ENCODE measurements around the gene IPO13. TPM values are rescaled to one million over a fixed set of nuclear protein-coding genes. Genes with fewer than 3 reads are reported as not detected.
A peak's percentile ranks its signal among the peaks of the same experiment; 100 is the strongest.

IPO13 gene
- total and polyA plus RNA-seq, 2 donors from 2014 or later: 33.8 to 56.1 TPM

GRCh38 chr1:43938892-43939587 lies 7.7 kb upstream of the IPO13 start:
- intact Hi-C loops (cut with DNase I): no loop called here
- Histone ChIP-seq H3K27me3 (ENCODE audit: control insufficient read depth, insufficient read depth, low read length) (no peaks in the 10 kb centered on the region), H3K27ac (ENCODE audit: low read depth in 2 of 2, low read length in 2 of 2) (no peak overlapping the region), H3K4me1 (ENCODE audit: control insufficient read depth in 2 of 3, insufficient read depth in 2 of 3, low read depth in 1 of 3, low read length in 3 of 3) (peaks cover 0 to 29% (median 21%) of the 10 kb centered on the region in 3 donors), H3K36me3 (ENCODE audit: control insufficient read depth in 2 of 3, insufficient read depth in 3 of 3, low read length in 3 of 3) (no peaks in the 10 kb centered on the region), H3K9me3 (ENCODE audit: control insufficient read depth in 2 of 3, insufficient read depth in 1 of 3, low read length in 3 of 3) (no peaks in the 10 kb centered on the region), H3K9ac (ENCODE audit: low read length in 3 of 3) (no peak overlapping the region), H3K4me3 (ENCODE audit: low read length in 3 of 3) (no peak overlapping the region)
- TF ChIP-seq, protein P1, sequence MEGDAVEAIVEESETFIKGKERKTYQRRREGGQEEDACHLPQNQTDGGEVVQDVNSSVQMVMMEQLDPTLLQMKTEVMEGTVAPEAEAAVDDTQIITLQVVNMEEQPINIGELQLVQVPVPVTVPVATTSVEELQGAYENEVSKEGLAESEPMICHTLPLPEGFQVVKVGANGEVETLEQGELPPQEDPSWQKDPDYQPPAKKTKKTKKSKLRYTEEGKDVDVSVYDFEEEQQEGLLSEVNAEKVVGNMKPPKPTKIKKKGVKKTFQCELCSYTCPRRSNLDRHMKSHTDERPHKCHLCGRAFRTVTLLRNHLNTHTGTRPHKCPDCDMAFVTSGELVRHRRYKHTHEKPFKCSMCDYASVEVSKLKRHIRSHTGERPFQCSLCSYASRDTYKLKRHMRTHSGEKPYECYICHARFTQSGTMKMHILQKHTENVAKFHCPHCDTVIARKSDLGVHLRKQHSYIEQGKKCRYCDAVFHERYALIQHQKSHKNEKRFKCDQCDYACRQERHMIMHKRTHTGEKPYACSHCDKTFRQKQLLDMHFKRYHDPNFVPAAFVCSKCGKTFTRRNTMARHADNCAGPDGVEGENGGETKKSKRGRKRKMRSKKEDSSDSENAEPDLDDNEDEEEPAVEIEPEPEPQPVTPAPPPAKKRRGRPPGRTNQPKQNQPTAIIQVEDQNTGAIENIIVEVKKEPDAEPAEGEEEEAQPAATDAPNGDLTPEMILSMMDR (IDR thresholded peaks at IDR 0.05; ENCODE audit: borderline replicate concordance, extremely low read depth, insufficient read depth): no peak
- FAIRE-seq (no peak), DNase-seq (no peak)

DNA sequence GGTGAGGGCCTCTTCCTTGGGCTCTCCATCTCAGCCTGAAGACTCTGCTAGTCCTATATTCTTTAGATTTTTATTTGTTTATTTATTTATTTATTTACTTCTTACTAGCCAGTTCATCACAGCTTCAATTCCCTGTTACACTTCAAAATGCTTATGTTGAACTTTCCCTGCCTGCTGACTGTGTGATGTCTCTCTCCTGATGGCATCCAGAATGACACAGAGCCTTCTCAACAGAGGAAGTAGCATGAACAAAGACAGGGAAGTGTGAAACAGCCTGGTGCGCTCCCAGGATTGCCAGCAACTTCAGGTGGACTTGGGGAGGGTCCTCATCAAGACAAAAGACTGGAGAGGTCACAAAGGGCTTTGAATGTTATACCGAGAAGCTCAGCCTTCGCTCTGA lies 4.3 kb upstream of the IPO13 start:
- FAIRE-seq (no peak), DNase-seq (no peak)
- TF ChIP-seq, protein P1 (IDR thresholded peaks at IDR 0.05; ENCODE audit: borderline replicate concordance, extremely low read depth, insufficient read depth): no peak
- H3K9ac ChIP-seq (ENCODE audit: low read length in 3 of 3): no peak overlapping the region
- no peaks in the 10 kb centered on the region for H3K36me3 ChIP-seq (ENCODE audit: control insufficient read depth in 2 of 3, insufficient read depth in 3 of 3, low read length in 3 of 3)
- intact Hi-C loops (cut with DNase I): no loop called here
- no peak overlapping the region for H3K4me3 ChIP-seq (ENCODE audit: low read length in 3 of 3)
- no peak overlapping the region for H3K27ac ChIP-seq (ENCODE audit: low read depth in 2 of 2, low read length in 2 of 2)
- no peaks in the 10 kb centered on the region for H3K27me3 ChIP-seq (ENCODE audit: control insufficient read depth, insufficient read depth, low read length)
- H3K9me3 ChIP-seq (ENCODE audit: control insufficient read depth in 2 of 3, insufficient read depth in 1 of 3, low read length in 3 of 3): no peaks in the 10 kb centered on the region
- H3K4me1 ChIP-seq (ENCODE audit: control insufficient read depth in 2 of 3, insufficient read depth in 2 of 3, low read depth in 1 of 3, low read length in 3 of 3): peaks cover 0 to 21% (median 10%) of the 10 kb centered on the region in 3 donors

- DNase-seq: no peak
- Histone ChIP-seq H3K27me3 (ENCODE audit: control insufficient read depth, insufficient read depth, low read length) (no peaks in the 10 kb centered on the region), H3K4me1 (ENCODE audit: control insufficient read depth in 2 of 3, insufficient read depth in 2 of 3, low read depth in 1 of 3, low read length in 3 of 3) (peaks cover 0 to 32% (median 14%) of the 10 kb centered on the region in 3 donors), H3K27ac (ENCODE audit: low read depth in 2 of 2, low read length in 2 of 2) (peak overlapping the region in 1 of 2 donors; percentile 14), H3K9me3 (ENCODE audit: control insufficient read depth in 2 of 3, insufficient read depth in 1 of 3, low read length in 3 of 3) (no peaks in the 10 kb centered on the region), H3K4me3 (ENCODE audit: low read length in 3 of 3) (no peak overlapping the region), H3K9ac (ENCODE audit: low read length in 3 of 3) (peak overlapping the region in 1 of 3 donors; percentile 26), H3K36me3 (ENCODE audit: control insufficient read depth in 2 of 3, insufficient read depth in 3 of 3, low read length in 3 of 3) (peaks cover 0 to 6% (median 0%) of the 10 kb centered on the region in 3 donors)
- TF ChIP-seq, protein P1 (IDR thresholded peaks at IDR 0.05; ENCODE audit: borderline replicate concordance, extremely low read depth, insufficient read depth): no peak
- no peak for FAIRE-seq
- intact Hi-C loops (cut with DNase I): no loop called here
These were observed 1.9 kb upstream of the IPO13 start for GRCh38 chr1:43944860-43945259.

Data from kidney (tissue), 14 donors.